ENCODE measurements around the gene USPL1.

- TF ChIP-seq CTCF (IDR thresholded peaks at IDR 0.05) (no peak), EZH2 (IDR thresholded peaks at IDR 0.05) (no peak)
Observed at GRCh38 chr13:30618186-30618929, 638 bp downstream of the USPL1 start.
